ENCODE data around the gene LARP4B.

Gene LARP4B

DNA sequence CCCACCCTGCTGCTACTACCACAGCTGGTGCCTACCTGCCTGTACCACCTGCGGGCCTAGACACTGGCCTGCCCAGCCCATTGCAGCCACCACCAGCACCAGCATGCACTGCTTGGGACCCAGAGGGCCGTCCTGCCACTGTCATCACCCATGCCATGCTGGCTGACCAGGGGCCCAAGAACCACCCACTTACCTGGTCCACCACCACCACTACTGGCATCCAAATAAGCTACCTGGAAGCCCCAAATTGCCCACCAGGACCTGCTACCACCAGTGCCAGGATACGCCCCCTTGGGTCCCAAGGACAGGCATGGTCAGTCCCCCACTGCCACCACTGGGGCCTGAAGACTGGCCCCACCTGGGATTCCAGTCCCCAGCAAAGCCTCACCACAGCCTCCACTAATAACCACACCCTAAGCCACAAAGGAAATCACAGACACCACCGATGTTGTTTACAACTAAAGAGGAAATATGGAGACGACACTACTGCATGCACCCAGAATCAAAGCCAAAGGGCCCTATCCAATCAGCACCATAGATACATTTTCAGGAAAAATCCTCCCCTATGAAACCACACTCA, 171.5 kb downstream of the LARP4B start:
- H3K27ac ChIP-seq (ENCODE audit: insufficient read depth, low read depth, low read length, poor library complexity, severe bottlenecking): no peak overlapping the region
- WGBS, 2 experiments: 78 to 83% methylated on average over 5 of the region's 5 CpGs
- no peaks in the 10 kb centered on the region for H3K27me3 ChIP-seq (ENCODE audit: control insufficient read depth, insufficient read depth, low read length, poor library complexity, severe bottlenecking)
- H3K4me1 ChIP-seq (ENCODE audit: control insufficient read depth, insufficient read depth, low read length): no peaks in the 10 kb centered on the region
- no peaks in the 10 kb centered on the region for H3K36me3 ChIP-seq (ENCODE audit: control insufficient read depth, insufficient read depth, low read length)
- H3K4me3 ChIP-seq (ENCODE audit: insufficient read depth, low read depth, low read length): no peak overlapping the region
- peaks cover 3% of the 10 kb centered on the region for H3K9me3 ChIP-seq (ENCODE audit: control insufficient read depth, low read length)
